C4-2B (cell line): ENCODE data around the gene USP16.

Experiments
- H3K27ac ChIP-seq: fragments of 450-650 bp; 2 replicates; pipeline ENCODE4 v1.5.1; 2017
- CTCF ChIP-seq: fragments of 450-650 bp; conservative IDR thresholded peaks from 2 replicates; pipeline ENCODE4 v1.5.1; 2017; ENCODE audit warnings: mild to moderate bottlenecking
- ZFX ChIP-seq: fragments of 450-650 bp; IDR thresholded peaks from 2 replicates; pipeline ENCODE4 v1.6.1; 2017

USP16 gene

GRCh38 chr21:29083306-29083705 is 58.8 kb downstream of the USP16 start:
- no peak overlapping the region for H3K27ac ChIP-seq
- no peak for TF ChIP-seq ZFX
- TF ChIP-seq CTCF: no peak

DNA sequence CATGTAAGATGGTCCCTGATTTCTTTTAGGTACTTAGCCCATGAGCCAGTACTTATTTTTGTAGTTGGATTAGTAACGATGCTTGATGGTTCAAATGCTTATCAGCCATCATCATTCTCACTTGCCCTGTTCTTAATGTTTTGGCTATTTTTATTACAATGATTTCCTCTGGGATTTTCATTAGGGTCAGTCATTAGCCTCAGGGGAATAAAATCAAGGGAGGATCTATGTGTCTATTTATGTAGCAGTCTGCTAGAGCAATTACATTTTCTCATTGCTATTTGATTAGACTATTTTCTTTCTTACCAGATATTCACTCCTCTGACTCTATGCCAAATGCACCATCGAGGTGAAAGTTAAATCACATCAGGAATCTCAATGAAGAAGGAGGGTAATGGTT is 59.9 kb downstream of the USP16 start:
- no peak overlapping the region for H3K27ac ChIP-seq
- TF ChIP-seq CTCF (no peak), ZFX (no peak)

DNA sequence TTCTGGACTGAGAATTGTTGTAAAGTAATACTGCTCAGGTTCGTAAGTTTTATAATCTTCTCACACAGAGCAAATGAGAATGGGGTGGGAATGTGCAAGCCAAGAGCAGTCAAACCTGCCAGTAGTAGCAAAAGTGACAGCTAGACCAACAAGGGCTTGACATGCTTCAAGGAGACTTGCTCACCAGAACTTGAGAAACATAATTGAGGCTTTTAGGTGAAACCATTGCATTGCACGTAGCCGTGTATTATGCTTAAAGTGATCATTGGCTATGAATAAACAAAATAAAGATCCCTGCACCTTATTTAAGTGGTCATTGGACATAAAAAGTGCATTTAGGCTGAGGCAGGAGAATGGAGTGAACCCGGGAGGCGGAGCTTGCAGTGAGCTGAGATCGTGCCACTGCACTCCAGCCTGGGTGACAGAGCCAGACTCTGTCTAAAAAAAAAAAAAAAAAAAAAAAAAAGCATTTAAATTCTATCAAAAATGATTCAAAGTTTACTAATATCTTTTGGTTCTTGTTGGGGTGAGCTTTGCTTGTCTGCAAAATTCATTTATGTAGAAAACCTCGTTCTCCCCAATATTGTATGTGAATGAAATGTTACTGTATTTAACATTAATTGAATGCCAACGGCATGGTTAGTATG is 60.8 kb downstream of the USP16 start:
- no peak overlapping the region for H3K27ac ChIP-seq
- no peak for TF ChIP-seq CTCF
- TF ChIP-seq ZFX: no peak

GRCh38 chr21:29091033-29091432 is 66.6 kb downstream of the USP16 start:
- TF ChIP-seq CTCF: no peak
- no peak for TF ChIP-seq ZFX
- no peak overlapping the region for H3K27ac ChIP-seq

DNA sequence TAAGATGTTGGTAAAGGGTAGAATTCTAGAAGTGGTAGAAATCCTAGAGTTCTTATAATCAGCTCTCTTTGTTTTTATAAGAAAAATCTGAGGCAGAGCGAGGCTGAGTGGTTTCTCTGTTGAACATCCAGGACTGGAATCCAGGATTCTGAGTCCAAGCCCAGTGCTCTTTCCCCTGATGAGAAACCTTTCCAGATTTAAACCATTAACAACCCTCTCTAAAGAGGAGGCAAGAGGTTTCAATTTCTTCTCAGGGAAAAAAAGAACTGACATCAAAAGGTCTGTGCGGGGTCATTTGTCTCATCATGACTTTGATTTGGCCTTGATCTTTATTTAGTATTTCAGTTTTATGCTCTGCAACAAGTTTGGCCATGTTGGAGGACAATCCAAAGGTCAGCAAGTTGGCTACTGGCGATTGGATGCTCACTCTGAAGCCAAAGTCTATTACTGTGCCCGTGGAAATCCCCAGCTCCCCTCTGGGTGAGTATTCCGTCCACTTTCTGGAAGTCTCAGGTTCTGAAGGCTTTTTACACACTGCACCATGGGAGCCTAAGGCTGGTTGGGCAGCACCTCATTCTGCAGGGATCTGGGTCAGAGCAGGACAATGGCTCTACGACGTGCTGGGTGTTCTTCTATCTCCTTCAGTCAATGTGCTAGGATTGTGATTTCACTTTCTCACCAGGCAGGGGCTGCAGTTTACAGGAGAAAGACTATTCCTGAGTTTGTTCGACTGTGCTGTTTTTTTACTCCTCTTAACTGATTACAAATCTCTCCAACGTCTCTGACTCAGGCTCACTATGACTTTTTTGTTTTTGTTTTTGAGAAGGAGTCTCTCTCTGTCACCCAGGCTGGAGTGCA is 67.9 kb downstream of the USP16 start:
- TF ChIP-seq CTCF (no peak), ZFX (no peak)
- no peak overlapping the region for H3K27ac ChIP-seq

- TF ChIP-seq ZFX: no peak
- TF ChIP-seq CTCF: no peak
- no peak overlapping the region for H3K27ac ChIP-seq
These were observed 71.9 kb downstream of the USP16 start for GRCh38 chr21:29096218-29097015.

GRCh38 chr21:29098156-29098555 is 73.7 kb downstream of the USP16 start:
- TF ChIP-seq ZFX: no peak
- TF ChIP-seq CTCF: no peak
- no peak overlapping the region for H3K27ac ChIP-seq
